Right lobe of liver (tissue), 6 donors: Measurements from ENCODE around the gene METTL22. TPM values are rescaled to one million over a fixed set of nuclear protein-coding genes. Genes with fewer than 3 reads are reported as not detected.

Experiments used
- ATAC-seq, 4 donors: fragments of 200-7000 bp; cut with Tn5 transposase; one replicate each; pipeline ENCODE4 v1.9.1; 2020; ENCODE audit warnings: mild to moderate bottlenecking in 4 of 4, moderate library complexity in 4 of 4
- DNase-seq, 3 donors: peaks; one replicate each; pipeline ENCODE4 v3.0.0-alpha.2; 2020
- H3K27ac ChIP-seq, 3 donors: fragments of 200-600 bp; one replicate each; pipeline ENCODE4 v1.8.0; 2022
- H3K27me3 ChIP-seq, 2 donors: fragments of 200-600 bp; one replicate each; pipeline ENCODE4 v1.8.0; 2022
- H3K36me3 ChIP-seq, 4 donors: fragments of 200-600 bp; sonication (generic) in 1 of 4; one replicate each; pipeline versions ENCODE4 v1.5.1 to v1.8.0; 2017 to 2022; ENCODE audit warnings: control low read depth in 1 of 4
- H3K4me1 ChIP-seq, 4 donors: fragments of 200-600 bp; sonication (generic) in 1 of 4; one replicate each; pipeline versions ENCODE4 v1.5.1 to v1.8.0; 2017 to 2022; ENCODE audit warnings: control low read depth in 1 of 4
- H3K4me3 ChIP-seq, 3 donors: fragments of 200-600 bp; one replicate each; pipeline ENCODE4 v1.8.0; 2022
- H3K9me3 ChIP-seq, 4 donors: fragments of 200-600 bp; sonication (generic) in 1 of 4; one replicate each; pipeline versions ENCODE4 v1.5.1 to v1.8.0; 2017 to 2022; ENCODE audit warnings: control low read depth in 1 of 4
- CTCF ChIP-seq, 4 donors: fragments of 200-600 bp in 3 of 4; fragments of 450-650 bp in 1 of 4; IDR thresholded peaks; one replicate each; pipeline versions ENCODE4 v1.5.1 to v1.8.0; 2016 to 2022; ENCODE audit warnings: antibody characterized with exemption in 4 of 4, mild to moderate bottlenecking in 2 of 4
- POLR2A ChIP-seq: fragments of 450-650 bp; IDR thresholded peaks from one replicate; pipeline ENCODE4 v1.6.1; 2017; ENCODE audit warnings: antibody characterized with exemption, mild to moderate bottlenecking
- WGBS: methylation state at CpG from one replicate; pipeline ENCODE4 v1.1.6; 2018; ENCODE audit warnings: low coverage, low lambda C conversion rate; ENCODE audit not compliant: insufficient coverage; ENCODE audit errors: missing lambda C conversion rate; 5-methylcytosine and 5-hydroxymethylcytosine counted together
- intact Hi-C, 2 donors: fragments of 100-400 bp; cut with DNase I; formaldehyde crosslinking; loops; one replicate each; pipeline versions ENCODE4 v1.11.2 to v1.14.1; 2022
- total RNA-seq, 6 experiments: library from RNA; depleted of rRNA in 2 of 6; stranded (reverse); fragments of >200 nt in 2 of 6; fragmentation: NEBNext Ultra II Directional in 3 of 6; extraction: Animal tissue kit (Norgen Biotek cat#: 25700) in 3 of 6; gene quantifications; one replicate each; pipeline versions ENCODE4 v1.1.0 to v1.2.4, GENCODE V29; 2016 to 2023
- donor health status: DM: no; HTN: yes; CAD: no.
- donor health status: DM: no; HTN: no; CAD: no.
- donor health status: DM: no; HTN: no; CAD: no.
- donor health status: DM: no; HTN: yes; CAD: no.
- donor health status: DM: no; HTN: yes; CAD: no.

METTL22 gene
- total RNA-seq, 6 experiments from 2014 or later: 11.3 to 15.2 (median 13.7) TPM

- no peak for TF ChIP-seq CTCF (IDR thresholded peaks at IDR 0.05)
- no peak for TF ChIP-seq POLR2A
- H3K4me1 ChIP-seq: peaks cover 0 to 7% (median 0%) of the 10 kb centered on the region in 4 donors
- no peaks in the 10 kb centered on the region for H3K36me3 ChIP-seq
- intact Hi-C loops: no loop called here
- H3K27ac ChIP-seq: no peak overlapping the region
- H3K27me3 ChIP-seq: peaks cover 0 to 16% of the 10 kb centered on the region in 2 donors
- H3K9me3 ChIP-seq: no peaks in the 10 kb centered on the region
- no peak overlapping the region for H3K4me3 ChIP-seq
- ATAC-seq (no peak), DNase-seq (no peak)
Observed at GRCh38 chr16:8587065-8587464, 34.4 kb upstream of the METTL22 start.

GRCh38 chr16:8588682-8589056 is 32.8 kb upstream of the METTL22 start:
- H3K27me3 ChIP-seq: peaks cover 0 to 16% of the 10 kb centered on the region in 2 donors
- TF ChIP-seq POLR2A: no peak
- TF ChIP-seq CTCF (IDR thresholded peaks at IDR 0.05): no peak
- 6% methylated on average over 7 of the region's 9 CpGs for WGBS
- DNase-seq (no peak), ATAC-seq (no peak)
- intact Hi-C loops: no loop called here
- no peaks in the 10 kb centered on the region for H3K36me3 ChIP-seq
- H3K9me3 ChIP-seq: no peaks in the 10 kb centered on the region
- H3K4me3 ChIP-seq: no peak overlapping the region
- peaks cover 0 to 7% (median 0%) of the 10 kb centered on the region in 4 donors for H3K4me1 ChIP-seq
- H3K27ac ChIP-seq: no peak overlapping the region

GRCh38 chr16:8589057-8589899 is 32.2 kb upstream of the METTL22 start:
- intact Hi-C loops: no loop called here
- Histone ChIP-seq H3K4me3 (no peak overlapping the region), H3K4me1 (peaks cover 0 to 7% (median 0%) of the 10 kb centered on the region in 4 donors), H3K27me3 (peaks cover 0 to 16% of the 10 kb centered on the region in 2 donors), H3K9me3 (no peaks in the 10 kb centered on the region), H3K27ac (no peak overlapping the region), H3K36me3 (no peaks in the 10 kb centered on the region)
- ATAC-seq: peak in 3 of 4 donors; percentile 47 to 55 (median 49)
- no peak for DNase-seq
- TF ChIP-seq CTCF (IDR thresholded peaks at IDR 0.05) (no peak), POLR2A (no peak)
- WGBS: 3% methylated on average over 8 of the region's 64 CpGs

- peak in 1 of 4 donors; percentile 10 for ATAC-seq
- no peaks in the 10 kb centered on the region for H3K36me3 ChIP-seq
- H3K9me3 ChIP-seq: no peaks in the 10 kb centered on the region
- intact Hi-C loops: no loop called here
- no peak within 1 kb of the TSS for H3K27ac ChIP-seq
- TF ChIP-seq CTCF (IDR thresholded peaks at IDR 0.05): no peak
- TF ChIP-seq POLR2A: no peak
- 2% methylated on average over 36 of the region's 41 CpGs for WGBS
- peaks cover 0 to 7% (median 0%) of the 10 kb centered on the region in 4 donors for H3K4me1 ChIP-seq
- no peak for DNase-seq
- no peak within 1 kb of the TSS for H3K4me3 ChIP-seq
- peaks cover 0 to 16% of the 10 kb centered on the region in 2 donors for H3K27me3 ChIP-seq
Observed at GRCh38 chr16:8589900-8590688, 31.4 kb upstream of the METTL22 start, which contains the start of gene TMEM114. TMEM114 (minus strand) TSS chr16:8590511; CDS start chr16:8589838, 673 bp downstream.
